ENCODE data around the gene SSH3. TPM values are rescaled to one million over a fixed set of nuclear protein-coding genes. Genes with fewer than 3 reads are reported as not detected.

SSH3 gene
- total RNA-seq, 1 experiment from 2014 or later, result 89.6 TPM

- peaks cover 12% of the 10 kb centered on the region for H3K36me3 ChIP-seq (ENCODE audit: control insufficient read depth, insufficient read depth, low read length)
- POLR2A ChIA-PET, result interaction anchor here (0.6 kb wide), 2 partner anchors 15 to 110 kb away, joined by 3 read pairs; partner anchors contain the start of gene RAD9A
- H3K36me3 Mint-ChIP-seq (ENCODE audit: insufficient read depth, unreplicated experiment), result peaks cover 84% of the 10 kb centered on the region
These were observed 21.7 kb upstream of the SSH3 start for GRCh38 chr11:67281552-67282150.

DNA sequence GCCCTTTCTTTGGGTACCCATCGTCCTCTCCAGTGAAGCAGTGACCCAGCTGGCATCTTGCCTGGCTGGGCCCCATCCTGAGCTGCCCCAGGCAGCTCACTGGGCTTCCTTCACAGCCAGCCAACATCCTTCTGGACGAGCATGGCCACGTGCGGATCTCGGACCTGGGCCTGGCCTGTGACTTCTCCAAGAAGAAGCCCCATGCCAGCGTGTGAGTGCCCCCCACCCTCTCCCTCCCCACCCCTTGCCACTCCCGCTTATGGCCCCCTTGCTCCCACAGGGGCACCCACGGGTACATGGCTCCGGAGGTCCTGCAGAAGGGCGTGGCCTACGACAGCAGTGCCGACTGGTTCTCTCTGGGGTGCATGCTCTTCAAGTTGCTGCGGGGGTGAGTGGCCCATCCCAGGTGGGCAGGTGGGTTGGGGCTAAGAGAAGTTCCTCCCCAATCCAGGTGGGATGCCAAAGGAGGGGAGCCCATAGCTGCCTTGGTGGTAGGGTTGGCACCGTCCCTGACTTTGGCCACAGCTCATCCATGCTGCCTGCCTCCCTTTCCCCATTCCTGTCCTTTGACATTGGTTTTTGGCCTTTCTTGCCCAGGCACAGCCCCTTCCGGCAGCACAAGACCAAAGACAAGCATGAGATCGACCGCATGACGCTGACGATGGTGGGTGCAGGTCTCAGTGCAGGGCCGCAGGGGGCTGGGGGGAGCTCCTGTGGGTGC is 21.0 kb upstream of the SSH3 start:
- CTCF ChIA-PET, result interaction anchor here (0.9 kb wide), 1 partner anchor 69 kb away, joined by 3 read pairs; no protein-coding TSS in a partner anchor
- Histone ChIP-seq H3K27me3 (replicated peaks; ENCODE audit: control insufficient read depth, insufficient read depth, low read length) (no peaks in the 10 kb centered on the region), H3K4me3 (ENCODE audit: low read depth, low read length) (no peak overlapping the region), H3K9me3 (no peaks in the 10 kb centered on the region), H3K36me3 (ENCODE audit: control insufficient read depth, insufficient read depth, low read length) (peaks cover 13% of the 10 kb centered on the region), H3K4me1 (peaks cover 3% of the 10 kb centered on the region)
- H3K27ac Mint-ChIP-seq (ENCODE audit: unreplicated experiment), result no peak overlapping the region
- H3K9me3 Mint-ChIP-seq (ENCODE audit: unreplicated experiment), result no peaks in the 10 kb centered on the region
- no peaks in the 10 kb centered on the region for H3K27me3 Mint-ChIP-seq (ENCODE audit: insufficient read depth, unreplicated experiment)
- TF ChIP-seq CTCF (IDR thresholded peaks at IDR 0.05; ENCODE audit: insufficient read depth in 1 of 2, low read depth in 1 of 2, low read length in 1 of 2, severe bottlenecking in 1 of 2, unreplicated experiment in 1 of 2), result no peak
- peaks cover 5% of the 10 kb centered on the region for H3K4me1 Mint-ChIP-seq (ENCODE audit: low read depth, unreplicated experiment)
- no TSS peak for BruUV-seq (replicated peaks)
- no peak for DNase-seq
- intact Hi-C loops (cut with micrococcal nuclease; ENCODE audit: unreplicated experiment), result no loop called here
- H3K36me3 Mint-ChIP-seq (ENCODE audit: insufficient read depth, unreplicated experiment), result peaks cover 83% of the 10 kb centered on the region
- no peak overlapping the region for H3K4me3 Mint-ChIP-seq (ENCODE audit: unreplicated experiment)
- POLR2A ChIA-PET, result interaction anchor here (0.5 to 0.8 kb wide), 3 partner anchors 16 to 23 kb away, joined by 3 to 5 read pairs (median 3); partner anchors contain the start of gene GRK2

More at GRCh38 chr11:67281552-67282150, 21.7 kb upstream of the SSH3 start:
- TF ChIP-seq CTCF (IDR thresholded peaks at IDR 0.05; ENCODE audit: insufficient read depth in 1 of 2, low read depth in 1 of 2, low read length in 1 of 2, severe bottlenecking in 1 of 2, unreplicated experiment in 1 of 2), result no peak
- H3K27me3 Mint-ChIP-seq (ENCODE audit: insufficient read depth, unreplicated experiment), result no peaks in the 10 kb centered on the region
- no peaks in the 10 kb centered on the region for H3K9me3 Mint-ChIP-seq (ENCODE audit: unreplicated experiment)
- intact Hi-C loops (cut with micrococcal nuclease; ENCODE audit: unreplicated experiment), result no loop called here
- no peak overlapping the region for H3K4me3 Mint-ChIP-seq (ENCODE audit: unreplicated experiment)
- CTCF ChIA-PET, result no interaction called here
- H3K4me1 ChIP-seq, result no peaks in the 10 kb centered on the region
- DNase-seq, result no peak
- no peaks in the 10 kb centered on the region for H3K27me3 ChIP-seq (replicated peaks; ENCODE audit: control insufficient read depth, insufficient read depth, low read length)
- H3K4me1 Mint-ChIP-seq (ENCODE audit: low read depth, unreplicated experiment), result no peaks in the 10 kb centered on the region
- no peaks in the 10 kb centered on the region for H3K9me3 ChIP-seq
- BruUV-seq (replicated peaks), result no TSS peak
- H3K4me3 ChIP-seq (ENCODE audit: low read depth, low read length), result no peak overlapping the region
- H3K27ac Mint-ChIP-seq (ENCODE audit: unreplicated experiment), result no peak overlapping the region

DNA sequence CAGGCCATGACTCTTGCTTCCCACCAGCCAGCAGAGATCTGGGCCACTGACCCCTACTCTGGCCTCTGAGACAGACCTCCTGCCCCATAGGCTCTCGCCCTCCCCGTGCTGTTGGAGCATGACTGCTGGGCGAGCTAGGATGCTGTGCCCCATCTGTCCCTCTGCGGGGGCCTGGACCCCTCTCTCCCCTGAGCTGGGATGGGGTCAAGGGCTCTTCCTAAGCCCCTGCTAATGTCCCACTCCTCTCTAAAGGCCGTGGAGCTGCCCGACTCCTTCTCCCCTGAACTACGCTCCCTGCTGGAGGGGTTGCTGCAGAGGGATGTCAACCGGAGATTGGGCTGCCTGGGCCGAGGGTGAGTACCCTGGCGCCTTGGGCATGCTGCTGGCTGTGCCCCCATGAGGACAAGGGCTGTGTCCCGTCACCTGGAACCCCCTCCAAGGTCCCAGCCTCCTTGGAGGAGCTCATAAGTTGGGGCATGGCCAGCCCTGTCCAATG is 20.4 kb upstream of the SSH3 start:
- TF ChIP-seq CTCF (IDR thresholded peaks at IDR 0.05; ENCODE audit: insufficient read depth in 1 of 2, low read depth in 1 of 2, low read length in 1 of 2, severe bottlenecking in 1 of 2, unreplicated experiment in 1 of 2), result no peak
- DNase-seq, result no peak
- H3K36me3 Mint-ChIP-seq (ENCODE audit: insufficient read depth, unreplicated experiment), result peaks cover 89% of the 10 kb centered on the region
- BruUV-seq (replicated peaks), result no TSS peak
- Histone ChIP-seq H3K36me3 (ENCODE audit: control insufficient read depth, insufficient read depth, low read length) (peaks cover 11% of the 10 kb centered on the region), H3K4me3 (ENCODE audit: low read depth, low read length) (no peak overlapping the region), H3K9me3 (no peaks in the 10 kb centered on the region), H3K4me1 (peaks cover 10% of the 10 kb centered on the region), H3K27me3 (replicated peaks; ENCODE audit: control insufficient read depth, insufficient read depth, low read length) (no peaks in the 10 kb centered on the region)
- no peaks in the 10 kb centered on the region for H3K27me3 Mint-ChIP-seq (ENCODE audit: insufficient read depth, unreplicated experiment)
- no peak overlapping the region for H3K4me3 Mint-ChIP-seq (ENCODE audit: unreplicated experiment)
- POLR2A ChIA-PET, result interaction anchor here (0.5 to 0.8 kb wide), 3 partner anchors 16 to 427 kb away, joined by 3 to 5 read pairs (median 4); partner anchors contain the start of gene GRK2
- no peak overlapping the region for H3K27ac Mint-ChIP-seq (ENCODE audit: unreplicated experiment)
- H3K9me3 Mint-ChIP-seq (ENCODE audit: unreplicated experiment), result no peaks in the 10 kb centered on the region
- CTCF ChIA-PET, result interaction anchor here (0.9 kb wide), 1 partner anchor 69 kb away, joined by 3 read pairs; no protein-coding TSS in a partner anchor
- peaks cover 11% of the 10 kb centered on the region for H3K4me1 Mint-ChIP-seq (ENCODE audit: low read depth, unreplicated experiment)
- intact Hi-C loops (cut with micrococcal nuclease; ENCODE audit: unreplicated experiment), result no loop called here
